C4-2B (cell line): ENCODE measurements around the gene SLC25A29.
"Not testable (repeated sequence)": the region's sequence is repeated elsewhere in the genome, so short reads cannot be mapped to it uniquely, and the experiment has no call there.

Source experiments
- H3K27ac ChIP-seq: fragments of 450-650 bp; 2 replicates; pipeline ENCODE4 v1.5.1; 2017
- CTCF ChIP-seq: fragments of 450-650 bp; conservative IDR thresholded peaks from 2 replicates; pipeline ENCODE4 v1.5.1; 2017; ENCODE audit warnings: mild to moderate bottlenecking
- ZFX ChIP-seq: fragments of 450-650 bp; IDR thresholded peaks from 2 replicates; pipeline ENCODE4 v1.6.1; 2017

The SLC25A29 gene

DNA sequence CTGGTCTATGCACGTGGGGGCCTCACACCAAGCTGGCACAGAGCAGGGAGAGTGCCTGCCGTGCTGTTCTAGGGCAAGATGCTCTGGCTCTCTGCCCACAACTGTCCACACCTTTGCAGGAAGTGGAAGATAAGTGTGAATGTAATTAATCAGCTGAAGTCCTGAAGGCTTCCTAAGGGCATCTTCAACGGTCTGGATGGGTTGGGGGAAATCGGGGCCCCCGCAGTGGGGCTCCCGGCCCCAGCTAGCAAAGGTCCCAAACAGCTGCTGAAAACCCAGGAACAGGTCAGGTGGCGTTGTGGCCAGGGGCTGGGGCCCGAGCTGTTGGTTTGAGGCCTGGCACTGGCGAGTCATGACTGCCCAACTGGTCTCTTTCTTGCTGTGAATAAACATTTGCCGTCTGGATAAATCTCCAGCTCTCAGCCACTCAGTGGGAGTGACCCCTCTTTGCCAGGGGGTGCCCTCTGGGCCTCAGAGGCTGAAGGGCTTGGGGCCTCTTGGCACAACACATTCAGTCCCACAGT, 6.7 kb upstream of the SLC25A29 start:
- no peak overlapping the region for H3K27ac ChIP-seq
- TF ChIP-seq CTCF (no peak), ZFX (no peak)

DNA sequence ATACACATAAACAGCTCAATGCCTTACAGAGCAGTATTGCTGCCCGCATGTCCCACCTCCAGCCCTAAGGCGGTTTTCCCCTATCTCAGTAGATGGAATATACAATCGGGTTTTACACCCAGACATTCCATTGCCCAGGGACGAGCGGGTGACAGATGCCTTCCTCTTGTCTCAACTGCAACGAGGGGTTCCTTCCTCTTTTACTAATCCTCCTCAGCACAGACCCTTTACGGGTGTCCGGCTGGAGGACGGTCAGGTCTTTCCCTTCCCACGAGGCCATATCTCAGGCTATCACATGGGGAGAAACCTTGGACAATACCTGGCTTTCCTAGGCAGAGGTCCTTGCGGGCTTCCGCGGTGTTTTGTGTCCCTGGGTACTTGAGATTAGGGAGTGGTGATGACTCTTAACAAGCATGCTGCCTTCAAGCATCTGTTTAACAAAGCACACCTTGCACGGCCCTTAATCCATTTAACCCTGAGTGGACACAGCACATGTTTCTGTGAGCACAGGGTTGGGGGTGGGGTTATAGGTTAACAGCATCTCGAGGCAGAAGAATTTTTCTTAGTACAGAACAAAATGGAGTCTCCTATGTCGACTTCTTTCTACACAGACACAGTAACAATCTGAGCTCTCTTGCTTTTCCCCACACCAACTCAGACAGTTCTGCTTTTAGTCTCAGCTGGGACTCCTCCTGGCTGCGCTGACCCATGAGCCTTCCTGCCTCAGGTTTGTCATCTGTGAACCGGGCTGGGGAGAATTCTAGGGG, 6.0 kb upstream of the SLC25A29 start:
- H3K27ac ChIP-seq: not testable (repeated sequence)

DNA sequence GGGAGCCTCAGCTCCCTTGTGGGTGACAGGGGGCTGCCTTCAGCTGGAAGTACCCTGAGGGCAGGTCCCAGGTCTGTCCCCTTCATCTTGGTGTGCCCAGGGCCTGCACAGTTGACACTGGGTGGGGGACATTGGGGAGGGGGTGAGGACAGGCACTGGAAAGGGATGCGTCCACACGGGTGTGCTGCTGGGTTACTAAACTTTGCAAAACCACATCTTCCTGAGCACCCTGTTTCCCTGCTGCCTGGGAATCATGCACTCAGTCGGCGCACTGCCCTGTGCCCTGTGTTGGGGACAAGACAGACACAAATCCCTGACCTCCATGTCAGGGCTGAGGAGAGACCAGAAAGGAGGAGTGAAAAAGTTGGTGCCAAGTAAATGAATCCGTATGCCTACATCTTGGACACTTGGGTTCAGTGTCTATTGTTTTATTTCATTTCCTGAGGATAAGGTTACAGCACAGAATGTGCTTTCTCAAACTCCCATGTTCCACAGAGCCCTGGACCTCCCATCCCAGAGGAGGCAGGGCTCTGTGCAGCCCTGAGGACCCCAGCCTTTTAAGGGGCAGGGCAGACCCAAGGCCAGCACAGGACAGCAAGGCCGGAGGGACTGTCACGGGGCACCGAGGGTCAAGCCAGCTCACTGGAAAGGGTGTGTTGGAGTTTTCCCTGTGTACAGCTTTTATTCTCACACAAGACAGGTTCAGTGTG, 2.9 kb upstream of the SLC25A29 start:
- TF ChIP-seq CTCF: no peak
- no peak for TF ChIP-seq ZFX
- H3K27ac ChIP-seq: no peak overlapping the region

DNA sequence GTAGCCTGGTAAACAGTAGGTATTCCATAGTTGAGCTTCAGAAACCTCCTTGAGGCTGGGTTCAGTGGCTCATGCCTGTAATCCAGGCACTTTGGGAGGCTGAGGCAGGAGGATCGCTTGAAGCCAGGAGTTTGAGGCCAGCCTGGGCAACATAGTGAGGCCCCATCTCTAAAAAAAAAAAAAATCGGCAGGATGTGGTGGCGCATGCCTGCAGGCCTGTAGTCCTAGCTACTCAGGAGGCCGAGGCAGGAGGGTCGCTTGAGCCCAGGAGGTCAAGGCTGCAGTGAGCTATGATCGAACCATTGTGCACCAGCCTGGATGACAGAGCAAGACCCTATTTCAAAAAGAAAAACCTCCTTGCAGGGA, 2.2 kb upstream of the SLC25A29 start:
- H3K27ac ChIP-seq: not testable (repeated sequence)

- no peak overlapping the region for H3K27ac ChIP-seq
- TF ChIP-seq ZFX: no peak
- no peak for TF ChIP-seq CTCF
Measured at GRCh38 chr14:100307766-100308426, 1.7 kb upstream of the SLC25A29 start.

GRCh38 chr14:100306998-100307765, 938 bp upstream of the SLC25A29 start:
- TF ChIP-seq CTCF: no peak
- TF ChIP-seq ZFX: no peak
- peak overlapping the region; percentile 61 for H3K27ac ChIP-seq

DNA sequence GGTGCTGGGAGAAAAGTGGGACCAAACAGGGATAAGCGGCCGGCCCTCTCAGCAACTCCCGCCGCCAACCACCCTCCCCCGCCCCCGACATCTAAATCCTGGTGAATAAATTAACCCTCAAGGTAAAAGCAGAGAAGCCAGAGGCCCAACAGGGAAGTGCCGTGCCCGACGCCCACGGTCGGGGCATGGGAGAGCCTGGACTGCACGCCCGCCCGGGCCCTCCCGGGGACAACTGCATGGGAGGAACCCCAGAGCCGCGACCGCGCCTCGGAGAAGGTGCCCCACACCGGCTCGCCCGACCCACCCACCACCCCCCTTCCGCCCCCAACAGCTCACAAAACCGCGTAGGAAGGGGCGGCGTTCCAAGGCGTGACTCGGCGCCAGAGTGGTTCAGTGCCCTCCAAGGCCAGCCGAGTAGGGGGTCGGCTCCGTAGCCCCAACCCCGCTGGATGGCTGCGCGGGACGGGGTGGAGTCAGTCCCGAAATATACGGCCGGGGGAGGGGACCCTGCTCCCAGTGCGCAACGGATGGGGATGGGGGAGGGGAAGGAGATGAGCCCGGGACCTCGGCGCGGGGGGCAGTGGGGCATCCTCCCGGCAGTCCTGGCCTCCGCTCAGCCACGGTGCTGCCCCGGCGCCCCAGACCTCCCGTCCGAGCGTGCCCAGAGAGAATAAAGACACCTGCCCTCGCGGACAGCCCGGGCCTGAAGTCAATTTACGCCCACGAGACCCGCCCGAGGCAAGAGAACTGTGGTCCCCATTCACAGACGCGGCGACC, 732 bp downstream of the SLC25A29 start:
- peak overlapping the region; percentile 61 for H3K27ac ChIP-seq
- no peak for TF ChIP-seq CTCF
- TF ChIP-seq ZFX: no peak
